ENCODE measurements around the gene FOXN3. TPM values are rescaled to one million over a fixed set of nuclear protein-coding genes. Genes with fewer than 3 reads are reported as not detected.

Gene FOXN3
- total RNA-seq, 1 donor from 2014 or later: 122 TPM

DNA sequence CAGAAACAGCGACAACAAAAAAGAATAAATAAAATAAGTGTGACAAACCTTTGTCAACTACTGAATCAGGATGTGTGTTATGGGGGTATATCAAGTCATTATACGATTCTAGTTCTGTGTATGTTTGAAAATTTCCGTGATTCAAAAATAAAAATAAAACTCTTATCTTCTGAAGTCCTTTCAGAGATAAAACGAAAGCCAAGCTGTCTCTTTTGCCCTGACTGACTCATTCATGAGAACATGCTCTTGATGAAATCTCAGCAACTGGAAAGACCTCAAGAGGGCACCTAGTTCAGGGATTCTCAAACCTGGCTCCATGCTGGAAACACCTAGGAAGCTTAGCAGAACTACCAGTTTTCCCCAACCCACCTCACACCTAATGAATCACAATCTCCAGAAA is 9.2 kb downstream of the FOXN3 start:
- peaks cover 94% of the 10 kb centered on the region for H3K79me2 ChIP-seq (ENCODE audit: insufficient read depth, low read length)
- H3K36me3 Mint-ChIP-seq (ENCODE audit: low read depth, unreplicated experiment): peaks cover 37% of the 10 kb centered on the region
- H3K36me3 ChIP-seq (ENCODE audit: insufficient read depth, low read length): peaks cover 10% of the 10 kb centered on the region
- H3K9ac ChIP-seq (ENCODE audit: low read length): no peak overlapping the region
- H3K4me2 ChIP-seq (ENCODE audit: low read length): no peak overlapping the region
- no peak for DNase-seq (ENCODE audit: low read depth)
- no peaks in the 10 kb centered on the region for H3K27me3 ChIP-seq (ENCODE audit: insufficient read depth, low read length)
- H3K4me1 Mint-ChIP-seq (ENCODE audit: low read depth, unreplicated experiment): peaks cover 21% of the 10 kb centered on the region
- FAIRE-seq: no peak
- H3K27ac ChIP-seq (ENCODE audit: low read depth, low read length): no peak overlapping the region
- peaks cover 5% of the 10 kb centered on the region for H3K9me3 Mint-ChIP-seq (ENCODE audit: unreplicated experiment)
- H2AFZ ChIP-seq (ENCODE audit: low read depth, low read length): no peak overlapping the region
- no peaks in the 10 kb centered on the region for H3K9me3 ChIP-seq (ENCODE audit: insufficient read depth, low read depth, low read length)
- H3K4me3 Mint-ChIP-seq (ENCODE audit: unreplicated experiment): no peak overlapping the region
- peak overlapping the region; percentile 68 for H3K27ac Mint-ChIP-seq (ENCODE audit: unreplicated experiment)
- no peak for TF ChIP-seq EZH2 (IDR thresholded peaks at IDR 0.05; ENCODE audit: insufficient read depth, low read length)
- TF ChIP-seq, protein P1, sequence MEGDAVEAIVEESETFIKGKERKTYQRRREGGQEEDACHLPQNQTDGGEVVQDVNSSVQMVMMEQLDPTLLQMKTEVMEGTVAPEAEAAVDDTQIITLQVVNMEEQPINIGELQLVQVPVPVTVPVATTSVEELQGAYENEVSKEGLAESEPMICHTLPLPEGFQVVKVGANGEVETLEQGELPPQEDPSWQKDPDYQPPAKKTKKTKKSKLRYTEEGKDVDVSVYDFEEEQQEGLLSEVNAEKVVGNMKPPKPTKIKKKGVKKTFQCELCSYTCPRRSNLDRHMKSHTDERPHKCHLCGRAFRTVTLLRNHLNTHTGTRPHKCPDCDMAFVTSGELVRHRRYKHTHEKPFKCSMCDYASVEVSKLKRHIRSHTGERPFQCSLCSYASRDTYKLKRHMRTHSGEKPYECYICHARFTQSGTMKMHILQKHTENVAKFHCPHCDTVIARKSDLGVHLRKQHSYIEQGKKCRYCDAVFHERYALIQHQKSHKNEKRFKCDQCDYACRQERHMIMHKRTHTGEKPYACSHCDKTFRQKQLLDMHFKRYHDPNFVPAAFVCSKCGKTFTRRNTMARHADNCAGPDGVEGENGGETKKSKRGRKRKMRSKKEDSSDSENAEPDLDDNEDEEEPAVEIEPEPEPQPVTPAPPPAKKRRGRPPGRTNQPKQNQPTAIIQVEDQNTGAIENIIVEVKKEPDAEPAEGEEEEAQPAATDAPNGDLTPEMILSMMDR (IDR thresholded peaks at IDR 0.05; ENCODE audit: insufficient read depth, low read depth, low read length): no peak
- no peaks in the 10 kb centered on the region for H3K27me3 Mint-ChIP-seq (ENCODE audit: low read depth, unreplicated experiment)
- no peaks in the 10 kb centered on the region for H3K4me1 ChIP-seq (ENCODE audit: insufficient read depth, low read length)
- H4K20me1 ChIP-seq (ENCODE audit: insufficient read depth, low read length): peaks cover 82% of the 10 kb centered on the region
- H3K4me3 ChIP-seq (ENCODE audit: insufficient read depth, low read depth, low read length): no peak overlapping the region

DNA sequence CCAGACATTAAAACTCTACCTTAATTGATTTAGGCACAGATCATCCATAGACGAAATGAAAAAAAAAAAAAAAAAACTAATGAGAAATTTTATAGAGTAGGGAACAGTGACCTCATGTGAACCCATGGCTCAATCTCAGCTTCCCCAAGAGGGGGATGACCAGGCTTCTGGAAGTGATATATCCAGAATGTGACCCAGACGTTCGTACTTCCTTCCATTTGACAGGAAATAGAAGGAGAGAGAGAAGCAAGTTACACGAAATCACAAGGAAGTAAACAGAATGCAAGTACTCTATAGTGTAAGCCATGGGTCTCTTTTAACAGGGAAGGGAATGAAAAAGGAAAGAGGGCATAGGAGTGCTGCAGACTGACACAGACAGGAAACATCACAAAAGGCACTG is 10.1 kb downstream of the FOXN3 start:
- Histone ChIP-seq H3K4me3 (ENCODE audit: insufficient read depth, low read depth, low read length) (no peak overlapping the region), H3K79me2 (ENCODE audit: insufficient read depth, low read length) (peaks cover 94% of the 10 kb centered on the region), H3K9ac (ENCODE audit: low read length) (no peak overlapping the region), H3K4me1 (ENCODE audit: insufficient read depth, low read length) (no peaks in the 10 kb centered on the region), H3K27ac (ENCODE audit: low read depth, low read length) (no peak overlapping the region), H4K20me1 (ENCODE audit: insufficient read depth, low read length) (peaks cover 82% of the 10 kb centered on the region), H3K4me2 (ENCODE audit: low read length) (no peak overlapping the region), H3K27me3 (ENCODE audit: insufficient read depth, low read length) (no peaks in the 10 kb centered on the region), H2AFZ (ENCODE audit: low read depth, low read length) (no peak overlapping the region), H3K36me3 (ENCODE audit: insufficient read depth, low read length) (peaks cover 10% of the 10 kb centered on the region), H3K9me3 (ENCODE audit: insufficient read depth, low read depth, low read length) (no peaks in the 10 kb centered on the region)
- DNase-seq (ENCODE audit: low read depth): no peak
- no peak for TF ChIP-seq EZH2 (IDR thresholded peaks at IDR 0.05; ENCODE audit: insufficient read depth, low read length)
- no peak for FAIRE-seq
- Mint-ChIP-seq H3K4me1 (ENCODE audit: low read depth, unreplicated experiment) (peaks cover 22% of the 10 kb centered on the region), H3K36me3 (ENCODE audit: low read depth, unreplicated experiment) (peaks cover 33% of the 10 kb centered on the region), H3K27me3 (ENCODE audit: low read depth, unreplicated experiment) (no peaks in the 10 kb centered on the region), H3K9me3 (ENCODE audit: unreplicated experiment) (peaks cover 5% of the 10 kb centered on the region), H3K4me3 (ENCODE audit: unreplicated experiment) (peak overlapping the region; percentile 2), H3K27ac (ENCODE audit: unreplicated experiment) (peak overlapping the region; percentile 60)

DNA sequence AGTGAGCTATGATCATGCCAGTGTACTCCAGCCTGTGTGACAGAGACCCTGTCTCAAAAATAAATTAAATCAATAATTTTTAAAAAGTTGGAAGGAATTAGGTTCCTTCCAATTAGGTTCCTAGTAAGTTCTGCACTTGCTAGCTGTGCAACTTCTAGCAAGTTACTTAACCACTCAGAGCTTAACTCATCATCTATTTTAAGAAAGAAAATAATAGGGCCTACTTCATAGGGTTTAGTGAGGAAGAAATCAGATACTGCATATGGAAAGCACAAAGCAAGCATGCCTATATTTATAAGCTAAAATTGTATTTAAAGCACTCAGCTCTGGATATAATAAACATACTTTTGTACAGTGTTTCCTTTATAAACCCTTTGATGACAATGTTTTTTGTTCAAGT is 10.7 kb downstream of the FOXN3 start:
- Histone ChIP-seq H3K36me3 (ENCODE audit: insufficient read depth, low read length) (peaks cover 8% of the 10 kb centered on the region), H3K27ac (ENCODE audit: low read depth, low read length) (no peak overlapping the region), H3K9ac (ENCODE audit: low read length) (no peak overlapping the region), H2AFZ (ENCODE audit: low read depth, low read length) (no peak overlapping the region), H3K27me3 (ENCODE audit: insufficient read depth, low read length) (no peaks in the 10 kb centered on the region), H3K79me2 (ENCODE audit: insufficient read depth, low read length) (peaks cover 95% of the 10 kb centered on the region), H3K4me2 (ENCODE audit: low read length) (no peak overlapping the region), H3K4me1 (ENCODE audit: insufficient read depth, low read length) (no peaks in the 10 kb centered on the region), H3K9me3 (ENCODE audit: insufficient read depth, low read depth, low read length) (no peaks in the 10 kb centered on the region), H4K20me1 (ENCODE audit: insufficient read depth, low read length) (peaks cover 86% of the 10 kb centered on the region), H3K4me3 (ENCODE audit: insufficient read depth, low read depth, low read length) (no peak overlapping the region)
- TF ChIP-seq, protein P1 (IDR thresholded peaks at IDR 0.05; ENCODE audit: insufficient read depth, low read depth, low read length): no peak
- no peak for TF ChIP-seq EZH2 (IDR thresholded peaks at IDR 0.05; ENCODE audit: insufficient read depth, low read length)
- no peaks in the 10 kb centered on the region for H3K27me3 Mint-ChIP-seq (ENCODE audit: low read depth, unreplicated experiment)
- H3K9me3 Mint-ChIP-seq (ENCODE audit: unreplicated experiment): peaks cover 5% of the 10 kb centered on the region
- FAIRE-seq (no peak), DNase-seq (ENCODE audit: low read depth) (no peak)
- H3K27ac Mint-ChIP-seq (ENCODE audit: unreplicated experiment): no peak overlapping the region
- H3K4me1 Mint-ChIP-seq (ENCODE audit: low read depth, unreplicated experiment): peaks cover 28% of the 10 kb centered on the region
- no peak overlapping the region for H3K4me3 Mint-ChIP-seq (ENCODE audit: unreplicated experiment)
- peaks cover 37% of the 10 kb centered on the region for H3K36me3 Mint-ChIP-seq (ENCODE audit: low read depth, unreplicated experiment)

Data from astrocyte (in vitro differentiated cells and primary cell).